Stimulated activated CD8-positive, alpha-beta memory T cell treated with anti-CD3 and anti-CD28 coated beads, Interleukin-2, amount 100 ng/mL, for 48 hours (primary cell): ENCODE measurements around the gene SLC15A5.

ENCODE experiments used
- DNase-seq, 2 donors: peaks; one replicate each; pipeline ENCODE4 v3.0.0-alpha.2; 2020; ENCODE audit warnings: low read depth in 2 of 2

Gene SLC15A5, protein sequence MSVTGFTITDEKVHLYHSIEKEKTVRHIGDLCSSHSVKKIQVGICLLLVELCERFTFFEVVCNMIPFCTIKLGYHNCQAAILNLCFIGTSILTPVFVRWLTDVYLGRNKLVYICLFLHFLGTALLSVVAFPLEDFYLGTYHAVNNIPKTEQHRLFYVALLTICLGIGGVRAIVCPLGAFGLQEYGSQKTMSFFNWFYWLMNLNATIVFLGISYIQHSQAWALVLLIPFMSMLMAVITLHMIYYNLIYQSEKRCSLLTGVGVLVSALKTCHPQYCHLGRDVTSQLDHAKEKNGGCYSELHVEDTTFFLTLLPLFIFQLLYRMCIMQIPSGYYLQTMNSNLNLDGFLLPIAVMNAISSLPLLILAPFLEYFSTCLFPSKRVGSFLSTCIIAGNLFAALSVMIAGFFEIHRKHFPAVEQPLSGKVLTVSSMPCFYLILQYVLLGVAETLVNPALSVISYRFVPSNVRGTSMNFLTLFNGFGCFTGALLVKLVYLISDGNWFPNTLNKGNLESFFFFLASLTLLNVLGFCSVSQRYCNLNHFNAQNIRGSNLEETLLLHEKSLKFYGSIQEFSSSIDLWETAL

GRCh38 chr12:16277585-16277984 lies at the start of gene SLC15A5:
SLC15A5 (minus strand) TSS chr12:16277685; CDS start chr12:16277685, 0 bp downstream.
- DNase-seq = no peak

GRCh38 chr12:16325426-16325825 lies 47.9 kb upstream of the SLC15A5 start:
- no peak for DNase-seq

GRCh38 chr12:16324772-16325171 lies 47.3 kb upstream of the SLC15A5 start:
- DNase-seq = no peak

- no peak for DNase-seq
Observed at GRCh38 chr12:16324272-16324671, 46.8 kb upstream of the SLC15A5 start.

DNA sequence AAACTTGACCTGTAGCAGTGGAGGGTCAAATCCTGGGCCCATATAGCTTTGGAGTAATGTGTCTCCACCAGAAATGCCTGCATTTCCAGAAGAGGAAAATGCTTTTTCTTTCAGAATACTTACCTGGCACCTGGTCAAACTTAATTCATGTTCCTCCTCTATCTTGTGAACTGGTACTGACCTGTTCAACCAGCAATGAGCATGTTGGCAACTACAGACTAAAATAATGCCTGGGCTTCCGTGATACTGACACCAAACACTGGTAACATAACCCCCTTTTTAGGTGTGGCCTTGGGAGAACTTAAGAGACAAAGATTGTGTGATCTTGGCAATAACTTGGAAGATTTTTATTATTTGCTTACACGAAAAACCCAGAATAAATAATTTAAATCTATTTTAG lies 46.2 kb upstream of the SLC15A5 start:
- DNase-seq = no peak

DNA sequence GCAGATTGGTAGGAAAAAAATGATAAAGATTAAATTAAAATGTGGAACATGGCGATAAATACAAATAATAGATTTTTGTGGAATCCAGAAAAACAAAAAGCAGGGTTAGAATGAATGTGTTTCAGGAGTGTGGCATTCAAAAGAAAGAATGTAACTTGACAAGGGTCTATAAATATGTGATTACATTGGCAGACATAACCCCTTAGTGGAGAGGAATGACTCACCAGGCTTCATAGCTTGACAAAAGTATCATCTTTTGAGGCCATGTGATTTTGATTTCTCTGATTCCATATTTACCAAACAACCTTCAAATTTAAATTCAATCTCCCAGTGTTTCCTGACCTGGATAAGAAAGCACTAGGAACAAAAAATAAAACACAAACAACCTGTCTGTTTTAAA lies 45.5 kb upstream of the SLC15A5 start:
- no peak for DNase-seq

DNA sequence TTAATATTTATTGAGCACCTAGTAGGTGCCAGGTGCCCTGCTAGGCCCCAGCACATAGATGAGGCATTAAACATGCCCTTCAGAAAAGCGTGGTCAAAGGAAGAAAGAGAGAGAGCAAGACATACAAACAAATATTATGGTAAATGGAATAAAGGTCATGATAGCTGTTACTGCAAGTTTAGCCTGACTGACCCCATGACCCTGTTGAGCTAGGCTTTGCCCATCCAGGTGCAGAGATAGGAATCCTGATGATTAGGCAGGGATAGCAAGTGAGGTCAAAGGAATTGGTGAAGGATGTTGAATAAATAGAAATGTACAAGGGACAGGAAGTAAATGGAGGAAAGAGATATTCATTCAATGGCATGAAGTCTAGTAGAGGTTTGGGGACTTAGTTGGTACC lies 33.4 kb upstream of the SLC15A5 start:
- no peak for DNase-seq

DNA sequence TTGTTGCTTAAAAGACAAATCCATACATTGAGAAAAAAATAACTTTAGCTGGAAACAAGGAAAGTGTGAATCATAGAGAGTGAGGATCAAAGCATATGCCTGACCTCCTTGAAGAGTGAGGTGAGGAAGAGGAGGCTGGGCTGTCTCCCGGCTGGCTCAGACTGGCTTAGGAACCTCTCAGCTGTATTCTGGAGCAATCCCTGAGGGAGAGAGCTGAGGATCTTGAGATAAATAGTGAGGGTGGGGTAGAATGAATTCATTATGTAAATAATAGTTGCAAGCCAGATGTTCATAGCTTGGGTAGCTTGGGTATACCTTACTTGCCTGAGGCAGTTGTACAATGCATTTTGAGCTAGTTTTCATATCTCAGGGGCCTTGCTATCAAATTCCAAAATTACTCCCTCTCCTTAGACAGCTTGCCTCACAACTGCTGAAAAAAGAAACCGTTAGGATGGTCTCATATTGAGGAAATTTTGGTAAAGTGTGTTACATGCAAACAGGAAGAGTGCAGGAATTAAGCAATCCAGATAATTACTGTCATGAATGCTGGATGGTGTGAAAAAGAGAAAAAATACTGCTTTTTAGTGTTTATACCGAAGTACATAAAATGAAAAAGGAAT lies 30.5 kb upstream of the SLC15A5 start:
- DNase-seq = no peak

- DNase-seq = no peak
Observed at GRCh38 chr12:16303939-16304338, 26.5 kb upstream of the SLC15A5 start.

DNA sequence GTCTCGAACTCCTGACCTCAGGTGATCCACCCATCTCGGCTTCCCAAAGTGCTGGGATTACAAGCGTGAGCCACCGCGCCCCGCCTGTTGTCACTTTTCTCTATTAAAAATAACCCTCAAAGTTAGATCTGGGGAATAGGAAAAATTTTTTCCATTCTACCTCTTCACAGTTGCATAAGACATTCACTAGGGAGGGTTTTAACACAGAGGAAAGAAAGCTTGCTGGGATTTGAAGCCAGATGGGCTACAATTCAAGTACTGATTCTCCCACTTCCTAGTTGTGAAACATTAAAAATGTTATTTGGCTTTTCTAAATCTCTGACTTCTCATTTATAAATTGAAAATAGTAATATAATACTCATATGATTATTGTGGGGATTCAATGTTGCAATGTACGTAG lies 23.3 kb upstream of the SLC15A5 start:
- no peak for DNase-seq

DNA sequence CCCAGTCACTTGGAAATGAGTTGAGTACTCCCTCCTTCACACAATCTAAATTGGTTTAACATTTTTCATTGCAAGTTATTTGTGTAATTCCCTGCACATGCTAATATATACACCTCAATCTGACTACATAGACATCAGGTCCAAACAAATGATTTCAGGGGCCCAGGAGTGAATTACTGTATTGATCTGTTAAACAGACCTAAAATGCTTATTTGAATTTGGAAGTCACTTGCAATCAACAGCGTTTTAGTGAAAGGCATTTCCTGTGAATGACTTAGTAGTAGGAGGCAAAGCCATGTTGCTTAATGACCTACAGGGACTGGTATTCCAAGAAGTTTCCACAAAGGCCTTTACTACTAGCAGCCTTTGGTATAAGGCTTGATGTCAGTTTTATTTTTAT lies 22.6 kb upstream of the SLC15A5 start:
- no peak for DNase-seq

DNA sequence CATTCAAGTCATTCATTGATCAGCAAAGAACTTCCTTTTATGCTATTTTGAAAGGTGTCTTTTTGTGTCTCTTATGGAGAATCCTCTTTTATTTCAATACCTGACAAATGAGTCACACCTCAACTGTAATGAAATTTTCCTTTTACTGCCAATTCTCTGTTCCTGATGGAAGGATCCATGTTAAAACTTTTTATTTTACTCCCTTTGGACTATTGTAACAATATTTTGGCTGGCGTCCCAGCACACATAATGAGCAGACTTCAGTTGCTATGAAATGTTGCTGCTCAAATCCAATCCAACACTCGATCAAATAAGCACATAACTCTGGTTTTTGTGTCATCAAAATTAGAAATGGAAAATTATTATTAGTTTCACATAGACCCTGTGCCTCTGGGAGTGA lies 21.9 kb upstream of the SLC15A5 start:
- DNase-seq = no peak

- no peak for DNase-seq
Observed at GRCh38 chr12:16297521-16297920, 20.0 kb upstream of the SLC15A5 start.

DNA sequence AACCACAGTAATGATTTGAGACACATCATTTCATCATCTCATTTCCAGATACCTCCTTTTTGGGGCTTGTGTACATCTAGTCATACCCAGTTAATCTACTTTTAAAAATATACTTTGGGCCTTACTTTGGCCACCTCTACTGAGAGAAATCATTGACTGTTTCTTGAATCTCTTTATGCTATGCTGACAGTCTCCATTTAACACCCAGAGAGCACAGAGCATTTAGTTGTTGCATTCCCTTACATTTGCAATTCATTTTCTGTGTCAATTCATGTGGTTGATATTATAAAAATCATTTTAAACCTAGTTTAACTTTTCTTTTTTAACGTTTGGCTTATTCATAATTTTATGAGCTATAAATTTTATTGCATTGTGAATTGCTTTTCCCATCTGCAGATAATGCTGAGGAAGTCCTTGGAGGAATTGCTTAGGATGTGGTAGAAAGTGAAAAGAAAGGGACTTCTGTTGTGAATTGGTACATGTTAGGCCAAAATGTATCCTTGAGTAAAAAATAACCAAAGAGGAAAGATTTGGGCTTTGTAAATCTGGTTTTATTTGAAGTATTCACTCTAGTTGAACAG lies 17.0 kb upstream of the SLC15A5 start:
- no peak for DNase-seq

DNA sequence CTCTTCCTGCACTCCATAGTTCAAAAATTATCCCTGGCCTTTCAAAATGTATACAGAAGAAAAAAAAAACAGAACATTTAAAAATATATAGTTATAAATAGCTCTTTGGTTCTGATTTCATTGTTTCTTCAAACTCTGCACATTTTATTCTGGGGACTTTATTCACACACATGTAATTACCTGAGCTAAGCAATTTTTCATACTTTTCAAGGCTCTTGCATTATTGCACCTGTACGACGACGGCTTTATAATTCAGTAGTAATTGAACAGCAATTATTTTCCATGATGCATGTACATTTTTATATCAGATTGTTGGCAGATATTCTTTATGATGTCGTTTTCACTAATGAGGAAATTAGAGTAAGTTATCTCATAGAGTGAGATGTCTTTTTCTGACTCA lies 13.5 kb upstream of the SLC15A5 start:
- no peak for DNase-seq

GRCh38 chr12:16285586-16285985 lies 8.1 kb upstream of the SLC15A5 start:
- DNase-seq = no peak

GRCh38 chr12:16282978-16283377 lies 5.5 kb upstream of the SLC15A5 start:
- no peak for DNase-seq

GRCh38 chr12:16282081-16282480 lies 4.6 kb upstream of the SLC15A5 start:
- DNase-seq = no peak

DNA sequence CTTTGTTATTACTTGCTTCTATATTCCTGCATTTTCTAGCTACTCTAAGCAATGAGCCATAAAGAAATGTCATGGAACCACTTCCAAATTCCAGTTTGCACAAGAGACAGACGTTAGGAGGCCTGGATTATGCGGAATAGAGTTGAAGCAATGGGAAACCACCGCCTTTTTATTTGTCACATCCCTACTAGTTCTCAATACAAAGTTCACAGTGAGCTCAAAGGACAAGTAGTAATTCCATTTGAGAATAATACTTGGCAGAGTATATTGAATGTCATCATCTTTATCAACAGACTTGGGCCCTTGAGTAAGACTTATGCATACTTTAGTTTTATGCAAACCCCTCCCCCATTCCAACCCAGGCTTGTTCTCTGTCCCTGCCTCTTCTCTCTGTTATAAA lies 3.7 kb upstream of the SLC15A5 start:
- DNase-seq = no peak

DNA sequence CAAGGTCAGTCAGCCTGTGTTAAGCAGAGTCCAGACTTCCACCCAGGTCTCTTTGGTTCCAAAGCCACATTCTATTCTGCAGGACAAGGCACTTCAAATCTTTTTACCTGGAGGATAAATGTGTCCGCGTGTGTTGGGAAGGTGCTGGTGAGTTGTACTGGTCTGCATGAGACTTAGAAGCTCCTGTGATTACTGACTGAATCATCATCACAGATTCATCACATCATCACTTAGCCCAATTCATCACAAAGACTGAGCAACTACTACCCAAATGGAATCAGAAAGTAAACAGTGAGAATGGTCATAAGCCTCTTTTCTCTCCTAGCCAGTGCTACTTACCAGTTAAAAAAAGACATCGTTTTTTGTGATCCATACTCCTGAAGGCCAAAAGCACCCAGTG lies 5.3 kb downstream of the SLC15A5 start:
- DNase-seq = no peak

- DNase-seq = no peak
Observed at GRCh38 chr12:16271062-16271461, 6.4 kb downstream of the SLC15A5 start.

DNA sequence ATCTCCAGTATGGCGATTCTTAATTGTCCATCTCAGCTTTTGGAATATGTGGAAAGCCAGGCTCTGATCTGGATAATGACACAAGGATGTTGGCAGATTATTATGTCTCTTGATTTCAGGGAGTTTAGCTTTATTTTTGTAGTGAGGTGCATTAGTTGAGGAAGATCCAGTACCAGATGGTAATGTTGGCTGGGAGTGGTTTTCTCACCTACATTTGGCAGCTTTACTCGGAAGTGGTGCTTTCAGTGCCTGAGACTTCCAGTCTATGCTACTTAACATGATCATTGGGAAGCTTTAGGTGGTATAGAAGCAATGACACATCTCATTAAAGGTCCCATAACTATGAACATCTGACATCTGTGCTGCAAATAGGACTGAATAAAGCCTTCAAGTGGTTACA lies 7.5 kb downstream of the SLC15A5 start:
- DNase-seq = no peak

- no peak for DNase-seq
Observed at GRCh38 chr12:16266085-16266484, 11.4 kb downstream of the SLC15A5 start.
